OCI-LY7 (cell line): ENCODE measurements around the gene BCS1L. TPM values are rescaled to one million over a fixed set of nuclear protein-coding genes. Genes with fewer than 3 reads are reported as not detected.

ENCODE experiments used
- BruUV-seq: library from RNA; stranded (reverse); fragments of 400-500 nt; replicated peaks from 2 replicates; lab custom pipeline; 2021; lab: Mats Ljungman, UMichigan
- CTCF ChIA-PET: fragments of 300-600 bp; sonication (Branson Sonifier 250); formaldehyde crosslinking; loops from one replicate; lab custom pipeline; 2022; ENCODE audit warnings: antibody characterized with exemption; ENCODE audit not compliant: unreplicated experiment; lab: Charles Lee
- POLR2A ChIA-PET: fragments of 300-600 bp; sonication (Branson Sonifier 250); formaldehyde crosslinking; loops from one replicate; lab custom pipeline; 2022; ENCODE audit warnings: antibody characterized with exemption; lab: Charles Lee
- DNase-seq: peaks from one replicate; pipeline ENCODE4 v3.0.0-alpha.2; 2015; ENCODE audit warnings: low spot score
- H2AFZ ChIP-seq: fragments of 200-600 bp; sonication (generic), shearing (Covaris generic); 2 replicates; pipeline ENCODE4 v1.6.1; 2014; ENCODE audit warnings: mild to moderate bottlenecking, antibody characterized with exemption, low read length, moderate library complexity
- H3K27ac ChIP-seq: fragments of 200-600 bp; sonication (generic); 2 replicates; pipeline ENCODE4 v1.5.1; 2014; ENCODE audit warnings: mixed run types, low read depth, mild to moderate bottlenecking, moderate library complexity, low read length, inconsistent platforms; ENCODE audit not compliant: poor library complexity, severe bottlenecking
- H3K36me3 ChIP-seq: fragments of 200-600 bp; sonication (generic); 2 replicates; pipeline ENCODE4 v1.6.1; 2014; ENCODE audit warnings: mild to moderate bottlenecking, antibody characterized with exemption, low read length, moderate library complexity, mixed read lengths; ENCODE audit not compliant: insufficient read depth
- H3K4me1 ChIP-seq: fragments of 200-600 bp; sonication (generic); 2 replicates; pipeline ENCODE4 v1.5.1; 2014; ENCODE audit warnings: mild to moderate bottlenecking, low read length; ENCODE audit not compliant: insufficient read depth, poor library complexity, severe bottlenecking
- H3K4me2 ChIP-seq: fragments of 200-600 bp; sonication (generic); 2 replicates; pipeline ENCODE4 v1.6.1; 2014; ENCODE audit warnings: mild to moderate bottlenecking, low read length
- H3K4me3 ChIP-seq: fragments of 200-600 bp; sonication (generic); 2 replicates; pipeline ENCODE4 v1.5.1; 2014; ENCODE audit warnings: mild to moderate bottlenecking, low read depth, low read length; ENCODE audit not compliant: poor library complexity, severe bottlenecking
- H3K79me2 ChIP-seq: fragments of 200-600 bp; sonication (generic); 2 replicates; pipeline ENCODE4 v1.6.1; 2016; ENCODE audit warnings: low read depth, mild to moderate bottlenecking, low read length, moderate library complexity, mixed read lengths; ENCODE audit not compliant: insufficient read depth
- H3K9me2 ChIP-seq: fragments of 200-600 bp; sonication (generic); 2 replicates; pipeline ENCODE4 v1.6.1; 2016; ENCODE audit warnings: mild to moderate bottlenecking, low read length, mixed read lengths; ENCODE audit not compliant: insufficient read depth
- H3K9me3 ChIP-seq: fragments of 200-600 bp; sonication (generic); 2 replicates; pipeline ENCODE4 v1.6.1; 2014; ENCODE audit warnings: mild to moderate bottlenecking, mixed run types, low read length, mixed read lengths
- H4K20me1 ChIP-seq: fragments of 200-600 bp; sonication (generic); 2 replicates; pipeline ENCODE4 v1.6.1; 2014; ENCODE audit warnings: mild to moderate bottlenecking, antibody characterized with exemption, low read length, moderate library complexity, mixed read lengths; ENCODE audit not compliant: insufficient read depth
- EZH2phosphoT487 ChIP-seq: fragments of 200-600 bp; sonication (generic); IDR thresholded peaks from 2 replicates; pipeline ENCODE4 v1.6.1; 2018; ENCODE audit warnings: low read depth, borderline replicate concordance, mild to moderate bottlenecking, mixed run types, antibody characterized with exemption, low read length, moderate library complexity, mixed read lengths
- intact Hi-C: fragments of 100-400 bp; cut with micrococcal nuclease; formaldehyde crosslinking; loops from one replicate; pipeline ENCODE4 v1.10.0; 2022; ENCODE audit not compliant: unreplicated experiment
- total RNA-seq, 2 experiments: library from RNA; depleted of rRNA in 1 of 2; stranded (reverse); fragments of >200 nt in 1 of 2; shearing (Covaris generic) in 1 of 2; gene quantifications; 2 replicates each; pipeline ENCODE4 v1.2.3, GENCODE V29; 2014 to 2022
- TF ChIP-seq, protein P1 (sequence below): fragments of 200-600 bp; sonication (generic); conservative IDR thresholded peaks from 2 replicates; pipeline ENCODE4 v1.5.1; 2014; ENCODE audit warnings: mild to moderate bottlenecking, antibody characterized with exemption, low read length, moderate library complexity, mixed read lengths

Gene BCS1L
- total RNA-seq, 2 experiments from 2014 or later, result 48.0 to 54.9 TPM

DNA sequence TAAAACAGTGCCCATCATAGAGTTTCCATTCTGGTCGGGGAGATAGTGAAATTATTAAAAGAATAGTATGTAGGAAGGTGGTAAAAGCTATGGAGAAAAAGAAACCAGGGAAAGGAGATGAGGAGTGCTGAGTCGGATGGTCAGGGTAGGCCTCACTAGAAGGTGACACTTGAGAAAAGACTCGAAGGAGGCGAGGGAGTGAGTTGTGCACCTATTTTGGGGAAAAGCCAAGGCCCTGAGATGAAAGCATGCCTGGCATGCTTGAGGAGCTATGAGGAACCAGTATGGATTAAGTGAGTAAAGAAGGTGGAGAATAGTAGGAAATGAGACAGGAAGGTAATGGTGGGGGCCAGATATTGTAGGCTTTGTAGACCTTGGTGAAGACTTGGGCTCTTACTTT is 43.9 kb downstream of the BCS1L start:
- intact Hi-C loops, result no loop called here
- Histone ChIP-seq H2AFZ (no peak overlapping the region), H4K20me1 (no peaks in the 10 kb centered on the region), H3K4me2 (no peak overlapping the region), H3K9me2 (no peaks in the 10 kb centered on the region), H3K79me2 (no peaks in the 10 kb centered on the region), H3K9me3 (no peaks in the 10 kb centered on the region), H3K4me3 (no peak overlapping the region), H3K27ac (no peak overlapping the region), H3K4me1 (no peaks in the 10 kb centered on the region), H3K36me3 (no peaks in the 10 kb centered on the region)
- BruUV-seq, result no TSS peak
- ChIA-PET CTCF (no interaction called here), POLR2A (no interaction called here)
- no peak for TF ChIP-seq EZH2phosphoT487
- TF ChIP-seq, protein P1, sequence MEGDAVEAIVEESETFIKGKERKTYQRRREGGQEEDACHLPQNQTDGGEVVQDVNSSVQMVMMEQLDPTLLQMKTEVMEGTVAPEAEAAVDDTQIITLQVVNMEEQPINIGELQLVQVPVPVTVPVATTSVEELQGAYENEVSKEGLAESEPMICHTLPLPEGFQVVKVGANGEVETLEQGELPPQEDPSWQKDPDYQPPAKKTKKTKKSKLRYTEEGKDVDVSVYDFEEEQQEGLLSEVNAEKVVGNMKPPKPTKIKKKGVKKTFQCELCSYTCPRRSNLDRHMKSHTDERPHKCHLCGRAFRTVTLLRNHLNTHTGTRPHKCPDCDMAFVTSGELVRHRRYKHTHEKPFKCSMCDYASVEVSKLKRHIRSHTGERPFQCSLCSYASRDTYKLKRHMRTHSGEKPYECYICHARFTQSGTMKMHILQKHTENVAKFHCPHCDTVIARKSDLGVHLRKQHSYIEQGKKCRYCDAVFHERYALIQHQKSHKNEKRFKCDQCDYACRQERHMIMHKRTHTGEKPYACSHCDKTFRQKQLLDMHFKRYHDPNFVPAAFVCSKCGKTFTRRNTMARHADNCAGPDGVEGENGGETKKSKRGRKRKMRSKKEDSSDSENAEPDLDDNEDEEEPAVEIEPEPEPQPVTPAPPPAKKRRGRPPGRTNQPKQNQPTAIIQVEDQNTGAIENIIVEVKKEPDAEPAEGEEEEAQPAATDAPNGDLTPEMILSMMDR, result no peak
- no peak for DNase-seq

DNA sequence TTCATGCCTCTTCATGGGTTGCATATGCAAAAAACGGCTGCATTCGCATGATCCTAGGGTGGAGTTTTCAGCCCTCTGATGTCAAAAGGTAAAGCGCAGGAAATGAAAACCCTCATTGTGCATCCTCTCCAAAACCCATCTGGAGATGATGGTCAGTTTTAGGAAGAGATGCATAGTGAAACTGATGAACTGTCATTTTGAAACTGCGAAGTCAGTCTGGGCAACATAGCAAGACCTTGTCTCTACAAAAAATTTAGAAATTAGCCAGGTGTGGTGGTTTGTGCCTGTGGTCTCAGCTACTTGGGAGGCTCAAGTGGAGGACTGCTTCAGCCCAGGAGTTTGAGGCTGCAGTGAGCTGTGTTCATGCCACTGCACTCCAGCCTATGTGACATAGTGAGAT is 48.6 kb downstream of the BCS1L start:
- H2AFZ ChIP-seq, result no peak overlapping the region
- peaks cover 13% of the 10 kb centered on the region for H3K4me1 ChIP-seq
- no peak for DNase-seq
- H3K4me3 ChIP-seq, result no peak overlapping the region
- H3K9me3 ChIP-seq, result no peaks in the 10 kb centered on the region
- TF ChIP-seq, protein P1, result no peak
- TF ChIP-seq EZH2phosphoT487, result no peak
- H3K27ac ChIP-seq, result no peak overlapping the region
- H3K9me2 ChIP-seq, result no peaks in the 10 kb centered on the region
- no TSS peak for BruUV-seq
- H3K4me2 ChIP-seq, result no peak overlapping the region
- CTCF ChIA-PET, result interaction anchor here (0.6 kb wide), 1 partner anchor 93 kb away, joined by 4 read pairs; no protein-coding TSS in a partner anchor
- POLR2A ChIA-PET, result interaction anchor here (0.6 to 1.1 kb wide), 7 partner anchors 25 to 445 kb away, joined by 3 to 6 read pairs (median 4); partner anchors contain the start of genes RNF25 and STK36
- intact Hi-C loops, result no loop called here
- peaks cover 8% of the 10 kb centered on the region for H3K36me3 ChIP-seq
- H3K79me2 ChIP-seq, result peaks cover 21% of the 10 kb centered on the region
- no peaks in the 10 kb centered on the region for H4K20me1 ChIP-seq

DNA sequence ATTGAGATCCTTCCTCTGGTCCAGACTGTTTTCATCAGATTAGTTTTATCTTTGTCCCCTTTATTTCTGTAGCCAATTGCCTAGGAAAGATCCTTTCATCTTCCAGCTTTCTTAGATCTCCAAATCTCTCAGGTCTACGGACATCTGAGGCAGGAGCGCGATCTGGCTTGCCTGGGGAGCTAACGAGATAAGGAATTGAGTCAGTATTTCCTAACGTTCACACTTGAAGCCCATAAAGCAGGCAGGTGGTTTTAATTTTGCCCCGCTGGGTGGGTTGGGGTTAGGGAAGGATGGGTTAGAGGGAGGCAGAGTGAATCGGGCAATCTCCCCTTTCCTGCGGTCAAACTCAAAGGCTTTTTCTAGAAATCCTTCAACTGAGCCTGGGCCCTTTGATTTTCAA is 50.4 kb downstream of the BCS1L start:
- intact Hi-C loops, result loop anchor here (5.0 kb wide), 1 partner anchor 53 kb away; the partner anchor contains the start of genes BCS1L and ZNF142

More for the DNA sequence above, 50.4 kb downstream of the BCS1L start:
- no peak overlapping the region for H3K27ac ChIP-seq
- peak overlapping the region; percentile 36; the same call in 1 of the 2 replicates for H2AFZ ChIP-seq
- ChIA-PET CTCF (interaction anchor here (0.5 kb wide), 1 partner anchor 310 kb away, joined by 3 read pairs; the partner anchor contains the start of gene CTDSP1), POLR2A (interaction anchor here (0.6 to 1.0 kb wide), 2 partner anchors 11 to 637 kb away, joined by 3 read pairs; no protein-coding TSS in a partner anchor)
- no peak overlapping the region for H3K4me2 ChIP-seq
- TF ChIP-seq EZH2phosphoT487, result no peak
- TF ChIP-seq, protein P1, result no peak
- peaks cover 19% of the 10 kb centered on the region for H3K36me3 ChIP-seq
- peaks cover 39% of the 10 kb centered on the region for H3K79me2 ChIP-seq
- 0 out of 2 replicates have a peak, but pooled peaks cover 5% of the 10 kb centered on the region for H4K20me1 ChIP-seq
- H3K4me3 ChIP-seq, result no peak overlapping the region
- peaks cover 25% of the 10 kb centered on the region for H3K4me1 ChIP-seq
- H3K9me2 ChIP-seq, result no peaks in the 10 kb centered on the region
- no peaks in the 10 kb centered on the region for H3K9me3 ChIP-seq
- DNase-seq, result no peak
- no TSS peak for BruUV-seq
